ENCODE data around the gene CLDN15. TPM values are rescaled to one million over a fixed set of nuclear protein-coding genes. Genes with fewer than 3 reads are reported as not detected.

CLDN15 gene
- total RNA-seq, 1 experiment from 2014 or later = 9.7 TPM

DNA sequence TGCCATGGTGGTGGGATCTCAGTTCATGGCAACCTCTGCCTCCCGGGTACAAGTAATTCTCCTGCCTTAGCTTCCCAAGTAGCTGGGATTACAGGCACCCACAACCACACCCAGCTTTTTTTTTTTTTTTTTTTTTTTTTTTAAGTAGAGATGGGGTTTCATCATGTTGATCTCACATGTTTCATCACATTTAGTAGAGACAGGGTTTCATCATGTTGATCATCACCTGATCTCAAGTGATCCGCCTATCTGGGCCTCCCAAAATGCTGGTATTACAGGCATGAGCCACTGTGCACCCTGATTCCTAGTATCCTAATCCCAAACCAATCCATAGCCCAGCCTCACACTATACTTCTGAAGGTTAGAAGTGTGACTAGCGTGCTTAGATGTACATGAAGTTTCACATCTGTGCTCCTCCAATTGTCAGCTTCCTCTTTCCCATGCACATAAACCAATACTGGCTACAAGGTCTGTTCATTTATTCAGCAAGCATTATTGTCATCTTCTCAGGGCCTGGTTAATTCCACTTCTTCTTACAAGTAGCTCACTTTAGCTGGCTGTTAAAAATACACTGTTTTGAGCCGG, 50.7 kb downstream of the CLDN15 start:
- Mint-ChIP-seq H3K4me1 (peaks cover 6 to 7% of the 10 kb centered on the region in 2 experiments), H3K9me3 (no peaks in the 10 kb centered on the region), H3K4me3 (no peak overlapping the region; a peak in 1 of 5 replicates), H3K27me3 (ENCODE audit: low read depth) (peaks cover 10% of the 10 kb centered on the region), H3K27ac (no peak overlapping the region), H3K36me3 (ENCODE audit: insufficient read depth in 1 of 3, low read depth in 3 of 3) (no peaks in the 10 kb centered on the region)
- Histone ChIP-seq H2AFZ (ENCODE audit: low read length) (no peak overlapping the region), H2BK15ac (ENCODE audit: low read depth, low read length) (no peak overlapping the region), H4K8ac (replicated peaks; ENCODE audit: insufficient read length, low read depth, low read length) (no peak overlapping the region), H3K79me1 (ENCODE audit: insufficient read depth, low read depth, low read length, poor library complexity, severe bottlenecking) (no peaks in the 10 kb centered on the region), H3K4ac (ENCODE audit: low read depth, low read length) (no peak overlapping the region), H3K79me2 (ENCODE audit: insufficient read depth, low read length) (no peaks in the 10 kb centered on the region), H3K23me2 (ENCODE audit: insufficient read length, low read depth, low read length, poor library complexity, severe bottlenecking) (peaks cover 2% of the 10 kb centered on the region), H2BK5ac (ENCODE audit: insufficient read length, low read length) (no peak overlapping the region), H2AK5ac (ENCODE audit: insufficient read length, low read length) (no peak overlapping the region), H3K9me3 (ENCODE audit: control insufficient read depth, low read depth, low read length) (no peaks in the 10 kb centered on the region), H2BK120ac (ENCODE audit: low read depth, low read length, poor library complexity, severe bottlenecking) (no peak overlapping the region), H3K23ac (ENCODE audit: insufficient read length, low read depth, low read length) (no peak overlapping the region), H2BK20ac (ENCODE audit: low read depth, low read length, poor library complexity, severe bottlenecking) (no peak overlapping the region), H3K14ac (ENCODE audit: insufficient read depth, low read length) (no peak overlapping the region), H3T11ph (ENCODE audit: low read length) (no peak overlapping the region), H2BK12ac (ENCODE audit: insufficient read length, low read depth, low read length) (no peak overlapping the region), H4K20me1 (ENCODE audit: control insufficient read depth, insufficient read depth, insufficient read length) (no peaks in the 10 kb centered on the region), H3K9ac (ENCODE audit: extremely low read depth, insufficient read length, low read length) (no peak overlapping the region), H4K91ac (ENCODE audit: insufficient read length, low read depth, low read length) (no peak overlapping the region), H3K27ac (ENCODE audit: insufficient read length, low read depth, low read length) (no peak overlapping the region), H4K5ac (ENCODE audit: insufficient read length, low read depth, low read length) (no peak overlapping the region), H3K4me1 (ENCODE audit: insufficient read depth, low read length) (no peaks in the 10 kb centered on the region; the same call in 1 of the 2 replicates), H3K56ac (ENCODE audit: insufficient read length, low read depth, low read length) (no peak overlapping the region), H3K27me3 (ENCODE audit: insufficient read depth, low read length) (no peaks in the 10 kb centered on the region), H3K4me2 (ENCODE audit: insufficient read depth, insufficient read length, low read length) (no peak overlapping the region), H3K18ac (ENCODE audit: insufficient read length, low read depth, low read length) (no peak overlapping the region)
- no CpG with 5 or more reads among the region's 4 CpGs for WGBS (ENCODE audit: extremely low coverage, insufficient read length, low lambda C conversion rate)
- TF ChIP-seq, protein P1, sequence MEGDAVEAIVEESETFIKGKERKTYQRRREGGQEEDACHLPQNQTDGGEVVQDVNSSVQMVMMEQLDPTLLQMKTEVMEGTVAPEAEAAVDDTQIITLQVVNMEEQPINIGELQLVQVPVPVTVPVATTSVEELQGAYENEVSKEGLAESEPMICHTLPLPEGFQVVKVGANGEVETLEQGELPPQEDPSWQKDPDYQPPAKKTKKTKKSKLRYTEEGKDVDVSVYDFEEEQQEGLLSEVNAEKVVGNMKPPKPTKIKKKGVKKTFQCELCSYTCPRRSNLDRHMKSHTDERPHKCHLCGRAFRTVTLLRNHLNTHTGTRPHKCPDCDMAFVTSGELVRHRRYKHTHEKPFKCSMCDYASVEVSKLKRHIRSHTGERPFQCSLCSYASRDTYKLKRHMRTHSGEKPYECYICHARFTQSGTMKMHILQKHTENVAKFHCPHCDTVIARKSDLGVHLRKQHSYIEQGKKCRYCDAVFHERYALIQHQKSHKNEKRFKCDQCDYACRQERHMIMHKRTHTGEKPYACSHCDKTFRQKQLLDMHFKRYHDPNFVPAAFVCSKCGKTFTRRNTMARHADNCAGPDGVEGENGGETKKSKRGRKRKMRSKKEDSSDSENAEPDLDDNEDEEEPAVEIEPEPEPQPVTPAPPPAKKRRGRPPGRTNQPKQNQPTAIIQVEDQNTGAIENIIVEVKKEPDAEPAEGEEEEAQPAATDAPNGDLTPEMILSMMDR (conservative IDR thresholded peaks at IDR 0.05) = no peak
- DNase-seq = no peak

Measured in H9 (cell line).